Endodermal cell (in vitro differentiated cells): ENCODE measurements around the gene GNAT2. TPM values are rescaled to one million over a fixed set of nuclear protein-coding genes. Genes with fewer than 3 reads are reported as not detected.
A peak's percentile ranks its signal among the peaks of the same experiment; 100 is the strongest.

Source experiments
- DNase-seq: peaks from one replicate; pipeline ENCODE4 v3.0.0-alpha.2; 2017
- H3K27ac ChIP-seq: 2 replicates; pipeline ENCODE4 v1.5.1; 2013; ENCODE audit warnings: mild to moderate bottlenecking, low read depth, low read length, moderate library complexity
- H3K27me3 ChIP-seq: 2 replicates; pipeline ENCODE4 v1.6.1; 2013; ENCODE audit warnings: mild to moderate bottlenecking, low read length, moderate library complexity; ENCODE audit not compliant: insufficient read depth, control insufficient read depth, poor library complexity, severe bottlenecking
- H3K36me3 ChIP-seq: 2 replicates; pipeline ENCODE4 v1.7.0; 2013; ENCODE audit warnings: mild to moderate bottlenecking, low read length, moderate library complexity; ENCODE audit not compliant: control insufficient read depth, insufficient read depth
- H3K4me1 ChIP-seq: one replicate; pipeline ENCODE4 v1.7.0; 2013; ENCODE audit warnings: low read length; ENCODE audit not compliant: control insufficient read depth, insufficient read depth
- H3K4me3 ChIP-seq: 2 replicates; pipeline ENCODE4 v1.5.1; 2013; ENCODE audit warnings: mild to moderate bottlenecking, low read length, moderate library complexity
- H3K9ac ChIP-seq: 2 replicates; pipeline ENCODE4 v1.6.1; 2013; ENCODE audit warnings: mild to moderate bottlenecking, low read length, moderate library complexity; ENCODE audit not compliant: poor library complexity, severe bottlenecking; ENCODE audit errors: extremely low read depth
- H3K9me3 ChIP-seq: 2 replicates; pipeline ENCODE4 v1.6.1; 2013; ENCODE audit warnings: mild to moderate bottlenecking, low read length, moderate library complexity; ENCODE audit not compliant: control insufficient read depth
- H3K27ac Mint-ChIP-seq: 2 replicates; pipeline ENCODE4 v1.8.0; 2020; ENCODE audit warnings: mixed read lengths
- H3K27me3 Mint-ChIP-seq: 2 replicates; pipeline ENCODE4 v1.8.0; 2021; ENCODE audit warnings: mild to moderate bottlenecking, mixed read lengths; ENCODE audit not compliant: insufficient read depth
- H3K36me3 Mint-ChIP-seq: 2 replicates; pipeline ENCODE4 v1.8.0; 2020; ENCODE audit warnings: low read depth, mixed read lengths
- H3K4me1 Mint-ChIP-seq: 2 replicates; pipeline ENCODE4 v1.8.0; 2020; ENCODE audit warnings: mixed read lengths
- H3K4me3 Mint-ChIP-seq: 2 replicates; pipeline ENCODE4 v1.8.0; 2020; ENCODE audit warnings: mild to moderate bottlenecking, moderate library complexity, mixed read lengths
- H3K9me3 Mint-ChIP-seq: 2 replicates; pipeline ENCODE4 v1.8.0; 2020; ENCODE audit warnings: mild to moderate bottlenecking, mixed read lengths
- WGBS, 2 experiments: methylation state at CpG; one replicate each; pipeline versions ENCODE4 v1.1.5 to v1.1.7; 2013; ENCODE audit warnings: missing lambda C conversion rate in 2 of 2, mixed read lengths in 1 of 2; ENCODE audit not compliant: insufficient coverage in 1 of 2, insufficient read length in 1 of 2; 5-methylcytosine and 5-hydroxymethylcytosine counted together
- total RNA-seq, 2 donors: library from RNA; stranded (reverse); fragmentation: NEBNext Ultra II Directional in 1 of 2; extraction: Animal tissue kit (Norgen Biotek cat#: 25700) in 1 of 2; gene quantifications; 2 replicates in 1 of 2; 3 replicates in 1 of 2; pipeline ENCODE4 v1.2.1, GENCODE V29; 2021
- TF ChIP-seq, protein P1 (sequence below): fragments of 200-600 bp; sonication (generic); conservative IDR thresholded peaks from 2 replicates; pipeline ENCODE4 v1.5.0; 2021; ENCODE audit warnings: antibody characterized with exemption, mild to moderate bottlenecking

Gene GNAT2
- total RNA-seq, 2 donors from 2014 or later, result not detected

DNA sequence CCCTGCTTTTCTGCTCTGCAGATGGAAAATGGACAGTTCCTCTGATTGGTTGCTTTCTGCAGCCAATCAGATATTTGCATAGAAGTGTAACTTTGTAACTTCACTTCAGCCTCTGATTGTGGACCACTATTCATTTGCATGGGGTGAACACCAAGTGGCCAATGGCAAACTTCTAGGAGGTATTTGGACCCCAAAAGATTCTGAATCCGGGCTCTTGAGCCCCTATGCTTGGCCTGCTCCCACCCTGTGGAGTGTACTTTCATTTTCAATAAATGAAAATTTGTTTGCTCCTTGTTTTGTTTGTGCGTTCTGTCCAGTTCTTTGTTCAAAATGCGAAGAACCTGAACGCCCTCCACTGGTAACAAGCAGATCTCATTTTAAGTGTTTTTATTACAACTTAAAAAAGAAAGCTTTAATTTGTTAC is 30.1 kb upstream of the GNAT2 start:
- DNase-seq, result no peak
- WGBS, 2 experiments, result 83 to 89% methylated on average over 2 to 4 of the region's 4 CpGs
- peaks cover 3% of the 10 kb centered on the region for H3K9me3 ChIP-seq
- H3K27ac ChIP-seq, result no peak overlapping the region
- H3K27me3 ChIP-seq, result peaks cover 39% of the 10 kb centered on the region
- H3K27me3 Mint-ChIP-seq, result peaks cover 35% of the 10 kb centered on the region
- no peaks in the 10 kb centered on the region for H3K36me3 ChIP-seq
- TF ChIP-seq, protein P1, sequence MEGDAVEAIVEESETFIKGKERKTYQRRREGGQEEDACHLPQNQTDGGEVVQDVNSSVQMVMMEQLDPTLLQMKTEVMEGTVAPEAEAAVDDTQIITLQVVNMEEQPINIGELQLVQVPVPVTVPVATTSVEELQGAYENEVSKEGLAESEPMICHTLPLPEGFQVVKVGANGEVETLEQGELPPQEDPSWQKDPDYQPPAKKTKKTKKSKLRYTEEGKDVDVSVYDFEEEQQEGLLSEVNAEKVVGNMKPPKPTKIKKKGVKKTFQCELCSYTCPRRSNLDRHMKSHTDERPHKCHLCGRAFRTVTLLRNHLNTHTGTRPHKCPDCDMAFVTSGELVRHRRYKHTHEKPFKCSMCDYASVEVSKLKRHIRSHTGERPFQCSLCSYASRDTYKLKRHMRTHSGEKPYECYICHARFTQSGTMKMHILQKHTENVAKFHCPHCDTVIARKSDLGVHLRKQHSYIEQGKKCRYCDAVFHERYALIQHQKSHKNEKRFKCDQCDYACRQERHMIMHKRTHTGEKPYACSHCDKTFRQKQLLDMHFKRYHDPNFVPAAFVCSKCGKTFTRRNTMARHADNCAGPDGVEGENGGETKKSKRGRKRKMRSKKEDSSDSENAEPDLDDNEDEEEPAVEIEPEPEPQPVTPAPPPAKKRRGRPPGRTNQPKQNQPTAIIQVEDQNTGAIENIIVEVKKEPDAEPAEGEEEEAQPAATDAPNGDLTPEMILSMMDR, result peak; percentile 30
- H3K4me1 Mint-ChIP-seq, result no peaks in the 10 kb centered on the region
- no peaks in the 10 kb centered on the region for H3K36me3 Mint-ChIP-seq
- peaks cover 6% of the 10 kb centered on the region for H3K9me3 Mint-ChIP-seq
- H3K4me3 Mint-ChIP-seq, result no peak overlapping the region
- no peak overlapping the region for H3K9ac ChIP-seq
- H3K27ac Mint-ChIP-seq, result no peak overlapping the region
- no peaks in the 10 kb centered on the region for H3K4me1 ChIP-seq
- no peak overlapping the region for H3K4me3 ChIP-seq

DNA sequence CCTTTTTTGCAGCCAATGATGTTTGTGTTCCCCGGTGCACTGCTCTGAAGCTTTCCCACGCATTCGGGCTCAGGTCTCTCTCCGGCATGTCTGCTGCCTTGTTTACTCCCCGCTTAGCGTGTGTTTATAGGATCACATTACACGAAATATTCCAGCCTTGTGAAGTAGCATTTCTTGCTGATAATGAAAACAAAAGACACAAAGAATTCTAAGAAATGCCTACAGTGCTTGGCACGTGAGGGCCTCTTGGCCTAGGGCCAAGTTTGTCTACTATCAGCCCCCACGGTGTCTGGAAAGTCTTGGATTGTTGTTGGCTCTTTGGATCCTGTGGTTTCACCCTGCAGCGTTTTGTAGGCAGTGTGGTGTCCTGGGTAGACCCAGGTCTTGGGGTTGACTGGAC is 25.3 kb upstream of the GNAT2 start:
- DNase-seq, result no peak
- Histone ChIP-seq H3K4me1 (no peaks in the 10 kb centered on the region), H3K9ac (no peak overlapping the region), H3K9me3 (peaks cover 3% of the 10 kb centered on the region), H3K27ac (no peak overlapping the region), H3K27me3 (peaks cover 5% of the 10 kb centered on the region), H3K4me3 (no peak overlapping the region), H3K36me3 (no peaks in the 10 kb centered on the region)
- Mint-ChIP-seq H3K4me3 (no peak overlapping the region), H3K27ac (no peak overlapping the region), H3K27me3 (peaks cover 16% of the 10 kb centered on the region), H3K4me1 (peaks cover 5% of the 10 kb centered on the region), H3K36me3 (no peaks in the 10 kb centered on the region), H3K9me3 (peaks cover 6% of the 10 kb centered on the region)
- TF ChIP-seq, protein P1, result no peak
- WGBS, 2 experiments, result 93 to 100% methylated on average over 3 to 10 of the region's 10 CpGs

DNA sequence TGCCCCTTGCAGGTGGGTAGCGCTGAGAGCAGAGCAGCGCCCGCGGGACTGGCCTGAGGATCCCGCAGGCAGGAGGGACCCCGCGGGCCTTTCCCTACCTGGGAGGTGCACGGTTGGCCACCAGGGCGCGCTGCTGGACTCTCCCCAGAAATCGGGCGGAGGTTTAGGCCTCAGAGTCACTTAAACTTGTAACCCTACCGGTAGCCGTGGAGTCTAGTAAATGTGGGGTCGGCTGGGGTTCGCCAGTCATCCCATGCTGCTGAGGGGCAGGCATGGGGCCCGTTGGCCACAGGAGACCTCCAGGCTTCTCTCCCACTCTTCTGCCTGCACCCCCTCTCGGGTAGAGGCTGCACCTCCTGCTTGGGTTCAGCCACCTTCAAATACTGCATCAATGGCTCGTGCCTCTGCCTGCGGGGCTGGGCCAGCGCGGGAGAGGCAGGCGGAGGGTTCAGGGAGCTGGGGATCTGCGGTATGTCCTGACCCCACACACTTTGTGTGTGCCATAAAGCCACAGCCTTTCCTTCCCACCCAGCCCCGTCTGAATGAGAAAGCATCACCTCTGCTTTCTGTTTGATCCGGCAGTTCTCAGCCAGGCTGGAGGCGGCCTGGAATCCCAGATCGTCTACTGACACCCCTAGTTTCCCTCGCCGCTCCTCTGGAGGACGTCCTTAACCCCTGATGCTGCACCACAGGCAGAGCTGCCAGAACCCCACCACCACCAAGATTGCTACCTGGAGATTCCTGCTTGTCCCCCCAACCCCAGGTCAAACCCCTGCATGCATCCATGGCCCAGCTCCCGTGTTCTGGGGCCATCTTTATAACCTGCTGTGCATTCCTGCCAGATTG is 24.2 kb upstream of the GNAT2 start:
- Mint-ChIP-seq H3K4me1 (peaks cover 13% of the 10 kb centered on the region), H3K36me3 (no peaks in the 10 kb centered on the region), H3K27ac (no peak overlapping the region), H3K9me3 (peaks cover 6% of the 10 kb centered on the region), H3K27me3 (peaks cover 16% of the 10 kb centered on the region), H3K4me3 (no peak overlapping the region)
- TF ChIP-seq, protein P1, result peak; percentile 97
- no peak overlapping the region for H3K9ac ChIP-seq
- 48 to 69% methylated on average over 15 to 32 of the region's 32 CpGs for WGBS, 2 experiments
- no peak overlapping the region for H3K4me3 ChIP-seq
- H3K9me3 ChIP-seq, result peaks cover 3% of the 10 kb centered on the region
- DNase-seq, result peak; percentile 97
- H3K36me3 ChIP-seq, result no peaks in the 10 kb centered on the region
- peaks cover 5% of the 10 kb centered on the region for H3K27me3 ChIP-seq
- no peak overlapping the region for H3K27ac ChIP-seq
- no peaks in the 10 kb centered on the region for H3K4me1 ChIP-seq
